ENCODE measurements around the gene PTGDS.

The PTGDS gene

GRCh38 chr9:137028263-137029057, 51.2 kb downstream of the PTGDS start:
- DNase-seq (ENCODE audit: low read depth), result peak; percentile 29
- TF ChIP-seq, protein P1, sequence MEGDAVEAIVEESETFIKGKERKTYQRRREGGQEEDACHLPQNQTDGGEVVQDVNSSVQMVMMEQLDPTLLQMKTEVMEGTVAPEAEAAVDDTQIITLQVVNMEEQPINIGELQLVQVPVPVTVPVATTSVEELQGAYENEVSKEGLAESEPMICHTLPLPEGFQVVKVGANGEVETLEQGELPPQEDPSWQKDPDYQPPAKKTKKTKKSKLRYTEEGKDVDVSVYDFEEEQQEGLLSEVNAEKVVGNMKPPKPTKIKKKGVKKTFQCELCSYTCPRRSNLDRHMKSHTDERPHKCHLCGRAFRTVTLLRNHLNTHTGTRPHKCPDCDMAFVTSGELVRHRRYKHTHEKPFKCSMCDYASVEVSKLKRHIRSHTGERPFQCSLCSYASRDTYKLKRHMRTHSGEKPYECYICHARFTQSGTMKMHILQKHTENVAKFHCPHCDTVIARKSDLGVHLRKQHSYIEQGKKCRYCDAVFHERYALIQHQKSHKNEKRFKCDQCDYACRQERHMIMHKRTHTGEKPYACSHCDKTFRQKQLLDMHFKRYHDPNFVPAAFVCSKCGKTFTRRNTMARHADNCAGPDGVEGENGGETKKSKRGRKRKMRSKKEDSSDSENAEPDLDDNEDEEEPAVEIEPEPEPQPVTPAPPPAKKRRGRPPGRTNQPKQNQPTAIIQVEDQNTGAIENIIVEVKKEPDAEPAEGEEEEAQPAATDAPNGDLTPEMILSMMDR (conservative IDR thresholded peaks at IDR 0.05; ENCODE audit: low read length), result peak; percentile 43
- H3K4me3 ChIP-seq (ENCODE audit: low read length), result peak overlapping the region; percentile 57

GRCh38 chr9:137029058-137029936, 52.0 kb downstream of the PTGDS start:
- H3K4me3 ChIP-seq (ENCODE audit: low read length), result peak overlapping the region; percentile 57
- TF ChIP-seq, protein P1 (conservative IDR thresholded peaks at IDR 0.05; ENCODE audit: low read length), result peak; percentile 81
- peak; percentile 32 for DNase-seq (ENCODE audit: low read depth)

DNA sequence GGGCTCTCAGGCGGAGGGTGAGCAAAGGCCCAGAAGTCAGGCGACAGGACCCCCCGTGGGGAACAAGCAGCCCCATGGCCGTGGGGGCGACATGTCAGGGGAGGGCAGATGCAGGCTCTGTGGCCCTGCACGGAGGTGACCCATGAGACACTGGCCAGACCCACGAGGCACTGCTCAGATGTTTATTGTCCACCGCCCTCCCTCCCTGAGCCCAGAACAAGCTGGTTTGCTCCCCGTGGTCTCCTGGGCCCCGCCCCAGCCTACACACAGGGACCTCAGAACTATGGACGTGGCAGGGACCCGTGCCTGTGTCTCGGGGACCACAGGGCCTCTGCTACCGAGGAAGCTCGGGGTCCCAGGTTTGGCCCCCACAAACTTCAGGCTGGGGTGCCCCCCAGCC, 52.7 kb downstream of the PTGDS start:
- TF ChIP-seq, protein P1 (conservative IDR thresholded peaks at IDR 0.05; ENCODE audit: low read length), result no peak
- H3K4me3 ChIP-seq (ENCODE audit: low read length), result no peak overlapping the region
- DNase-seq (ENCODE audit: low read depth), result no peak

- TF ChIP-seq, protein P1 (conservative IDR thresholded peaks at IDR 0.05; ENCODE audit: low read length), result no peak
- H3K4me3 ChIP-seq (ENCODE audit: low read length), result no peak overlapping the region
- DNase-seq (ENCODE audit: low read depth), result no peak
Measured at GRCh38 chr9:137030538-137031527, 53.5 kb downstream of the PTGDS start.
